IPS-15b (cell line): ENCODE results near the gene MTLN.
A peak's percentile ranks its signal among the peaks of the same experiment; 100 is the strongest.
"Not testable (repeated sequence)": the region's sequence is repeated elsewhere in the genome, so short reads cannot be mapped to it uniquely, and the experiment has no call there.

Experiments used
- H3K27me3 ChIP-seq: one replicate; pipeline ENCODE4 v1.6.1; 2013; ENCODE audit warnings: low read length; ENCODE audit not compliant: control insufficient read depth, insufficient read depth
- H3K36me3 ChIP-seq: one replicate; pipeline ENCODE4 v1.6.1; 2013; ENCODE audit warnings: low read length; ENCODE audit not compliant: control insufficient read depth, insufficient read depth
- H3K4me1 ChIP-seq: one replicate; pipeline ENCODE4 v1.6.1; 2013; ENCODE audit warnings: mild to moderate bottlenecking, low read length; ENCODE audit not compliant: control insufficient read depth, insufficient read depth
- H3K4me3 ChIP-seq: one replicate; pipeline ENCODE4 v1.5.1; 2013; ENCODE audit warnings: low read depth, low read length
- H3K9ac ChIP-seq: one replicate; pipeline ENCODE4 v1.6.1; 2013; ENCODE audit warnings: low read depth, mild to moderate bottlenecking, low read length
- H3K9me3 ChIP-seq: one replicate; pipeline ENCODE4 v1.6.1; 2013; ENCODE audit warnings: mild to moderate bottlenecking, low read length; ENCODE audit not compliant: control insufficient read depth, insufficient read depth

MTLN gene, protein sequence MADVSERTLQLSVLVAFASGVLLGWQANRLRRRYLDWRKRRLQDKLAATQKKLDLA

GRCh38 chr2:110211938-110212858 lies at the start of gene MTLN:
TSS of gene MTLN (minus strand) at chr2:110212547. CDS start at chr2:110212525, 22 bp downstream.
- Histone ChIP-seq H3K4me3 (peak within 1 kb of the TSS; percentile 94), H3K9ac (peak within 1 kb of the TSS; percentile 67), H3K27me3 (peaks cover 3% of the 10 kb centered on the region), H3K9me3 (no peaks in the 10 kb centered on the region), H3K36me3 (no peaks in the 10 kb centered on the region), H3K4me1 (no peaks in the 10 kb centered on the region)

GRCh38 chr2:110261910-110262309 lies 49.6 kb upstream of the MTLN start:
- not testable (repeated sequence) for H3K27me3 ChIP-seq, H3K9ac ChIP-seq, H3K4me3 ChIP-seq, H3K36me3 ChIP-seq, H3K9me3 ChIP-seq, H3K4me1 ChIP-seq

- not testable (repeated sequence) for H3K4me3 ChIP-seq, H3K27me3 ChIP-seq, H3K9me3 ChIP-seq, H3K9ac ChIP-seq, H3K36me3 ChIP-seq, H3K4me1 ChIP-seq
These were observed 35.9 kb upstream of the MTLN start for GRCh38 chr2:110248081-110248795.

GRCh38 chr2:110245488-110246435 lies 33.4 kb upstream of the MTLN start:
- H3K4me3 ChIP-seq, H3K9ac ChIP-seq, H3K27me3 ChIP-seq, H3K36me3 ChIP-seq, H3K4me1 ChIP-seq, H3K9me3 ChIP-seq: not testable (repeated sequence)

DNA sequence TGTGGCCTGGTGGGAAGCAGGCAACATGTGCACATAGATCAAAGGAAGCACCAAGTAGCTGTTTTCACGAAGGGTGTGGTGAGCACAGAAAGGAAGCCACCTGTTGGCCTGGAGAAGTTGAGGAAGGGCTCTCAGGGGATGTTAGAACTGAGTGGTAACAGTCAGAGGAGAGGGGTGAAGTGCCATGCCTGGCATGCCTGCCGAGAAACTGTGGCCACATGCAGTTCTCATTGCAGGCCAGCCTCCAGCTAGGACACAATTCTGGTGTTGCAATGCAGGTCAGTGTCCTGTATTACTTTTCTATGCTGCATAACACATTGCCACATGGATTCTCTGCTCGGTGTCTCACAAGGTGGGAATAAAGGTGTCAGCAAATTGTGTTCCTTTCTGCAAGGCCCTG lies 30.9 kb upstream of the MTLN start:
- H3K9ac ChIP-seq, H3K9me3 ChIP-seq, H3K4me1 ChIP-seq, H3K4me3 ChIP-seq, H3K36me3 ChIP-seq, H3K27me3 ChIP-seq: not testable (repeated sequence)

GRCh38 chr2:110234514-110234913 lies 22.2 kb upstream of the MTLN start:
- not testable (repeated sequence) for H3K4me1 ChIP-seq, H3K9me3 ChIP-seq, H3K27me3 ChIP-seq, H3K36me3 ChIP-seq, H3K4me3 ChIP-seq, H3K9ac ChIP-seq

DNA sequence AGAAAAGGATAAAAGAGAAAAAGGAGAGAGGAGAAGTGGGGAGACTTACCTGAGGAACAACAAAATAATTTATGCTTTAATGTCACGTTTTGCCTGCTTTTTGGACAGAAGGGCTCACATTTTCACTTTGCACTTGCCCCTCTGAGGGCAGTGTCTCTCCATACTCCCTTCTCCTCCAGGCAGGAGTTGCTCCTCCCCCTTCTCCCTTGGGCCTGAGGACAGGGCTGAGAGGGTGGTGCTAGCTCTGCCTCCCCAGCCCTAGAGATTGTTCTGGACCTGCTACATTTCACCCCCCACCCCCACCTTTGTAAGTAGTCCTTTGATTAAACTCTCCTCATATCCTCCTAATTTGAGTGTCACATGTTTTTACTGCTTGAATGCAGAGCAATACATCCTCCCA lies 17.5 kb upstream of the MTLN start:
- not testable (repeated sequence) for H3K27me3 ChIP-seq, H3K36me3 ChIP-seq, H3K9ac ChIP-seq, H3K9me3 ChIP-seq, H3K4me3 ChIP-seq, H3K4me1 ChIP-seq

DNA sequence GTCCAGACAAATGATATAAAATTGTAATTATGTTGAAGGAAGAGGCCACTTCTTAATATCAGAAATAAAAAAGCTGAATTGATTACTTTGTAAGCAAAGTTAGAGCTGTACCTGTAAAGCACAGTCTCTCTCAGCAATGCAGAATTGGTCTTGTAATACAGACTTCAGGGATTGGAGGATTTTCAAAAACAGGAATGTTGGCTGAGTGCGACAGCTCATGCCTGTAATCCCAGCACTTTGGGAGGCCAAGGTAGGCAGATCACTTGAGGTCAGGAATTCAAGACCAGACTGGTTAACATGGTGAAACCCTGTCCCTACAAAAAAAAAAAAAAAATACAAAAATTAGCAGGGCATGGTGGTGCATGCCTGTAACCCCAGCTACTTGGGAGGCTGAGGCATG lies 10.3 kb upstream of the MTLN start:
- not testable (repeated sequence) for H3K27me3 ChIP-seq, H3K9me3 ChIP-seq, H3K4me3 ChIP-seq, H3K36me3 ChIP-seq, H3K9ac ChIP-seq, H3K4me1 ChIP-seq

DNA sequence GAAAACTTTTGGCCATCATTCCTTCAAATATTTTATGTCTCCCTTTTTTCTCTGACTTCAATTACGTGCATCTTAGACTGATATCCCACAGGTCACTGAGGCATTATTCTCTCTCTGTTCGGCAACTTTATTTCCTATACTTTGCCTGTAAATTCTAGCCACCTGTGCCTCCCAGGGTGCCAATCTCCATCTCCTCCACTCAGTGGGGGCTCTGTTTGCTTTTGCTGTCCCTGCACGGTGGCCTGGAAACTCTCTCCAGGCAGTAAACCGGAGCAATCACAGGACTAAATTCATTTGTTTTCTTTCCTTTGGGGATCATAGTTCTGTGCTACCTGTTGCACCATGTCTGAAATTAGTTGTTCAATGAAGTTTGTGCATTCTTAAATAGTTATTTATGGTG lies 9.6 kb upstream of the MTLN start:
- Histone ChIP-seq H3K4me3 (no peak overlapping the region), H3K4me1 (no peaks in the 10 kb centered on the region), H3K27me3 (no peaks in the 10 kb centered on the region), H3K9ac (no peak overlapping the region), H3K36me3 (no peaks in the 10 kb centered on the region), H3K9me3 (no peaks in the 10 kb centered on the region)

- H3K27me3 ChIP-seq: no peaks in the 10 kb centered on the region
- no peak overlapping the region for H3K9ac ChIP-seq
- no peak overlapping the region for H3K4me3 ChIP-seq
- no peaks in the 10 kb centered on the region for H3K4me1 ChIP-seq
- no peaks in the 10 kb centered on the region for H3K9me3 ChIP-seq
- no peaks in the 10 kb centered on the region for H3K36me3 ChIP-seq
These were observed 7.8 kb upstream of the MTLN start for GRCh38 chr2:110220190-110220564.

- no peaks in the 10 kb centered on the region for H3K4me1 ChIP-seq
- H3K27me3 ChIP-seq: no peaks in the 10 kb centered on the region
- no peaks in the 10 kb centered on the region for H3K36me3 ChIP-seq
- no peak overlapping the region for H3K4me3 ChIP-seq
- H3K9me3 ChIP-seq: no peaks in the 10 kb centered on the region
- H3K9ac ChIP-seq: no peak overlapping the region
These were observed 7.3 kb upstream of the MTLN start for GRCh38 chr2:110219496-110220189.
